ENCODE data around the gene TMEM115.

TMEM115 gene

GRCh38 chr3:50359760-50360110, 414 bp upstream of the TMEM115 start:
- ChIA-PET CTCF (interaction anchor here (1.5 to 2.8 kb wide), 2 partner anchors 9 to 12 kb away, joined by 3 to 11 read pairs; no protein-coding TSS in a partner anchor), POLR2A (interaction anchor here (0.7 kb wide), 1 partner anchor 10 kb away, joined by 3 read pairs; the partner anchor contains the start of gene NPRL2)
- TF ChIP-seq CTCF (IDR thresholded peaks at IDR 0.05; ENCODE audit: control extremely low read depth, extremely low read depth, low read depth, missing control alignments), result no peak
- no peak for DNase-seq (ENCODE audit: extremely low spot score)

GRCh38 chr3:50358355-50358910, 888 bp downstream of the TMEM115 start:
- ChIA-PET CTCF (interaction anchor here (2.8 kb wide), 1 partner anchor 184 kb away, joined by 8 read pairs; no protein-coding TSS in a partner anchor), POLR2A (no interaction called here)
- DNase-seq (ENCODE audit: extremely low spot score), result no peak
- TF ChIP-seq CTCF (IDR thresholded peaks at IDR 0.05; ENCODE audit: control extremely low read depth, extremely low read depth, low read depth, missing control alignments), result no peak

GRCh38 chr3:50357481-50357880, 1.8 kb downstream of the TMEM115 start:
- no peak for DNase-seq (ENCODE audit: extremely low spot score)
- no peak for TF ChIP-seq CTCF (IDR thresholded peaks at IDR 0.05; ENCODE audit: control extremely low read depth, extremely low read depth, low read depth, missing control alignments)
- POLR2A ChIA-PET, result no interaction called here
- CTCF ChIA-PET, result interaction anchor here (0.7 to 2.8 kb wide), 4 partner anchors 15 to 185 kb away, joined by 3 to 8 read pairs (median 4); partner anchors contain the start of gene TUSC2

- TF ChIP-seq CTCF (IDR thresholded peaks at IDR 0.05; ENCODE audit: control extremely low read depth, extremely low read depth, low read depth, missing control alignments), result no peak
- DNase-seq (ENCODE audit: extremely low spot score), result no peak
- CTCF ChIA-PET, result interaction anchor here (1.0 to 2.8 kb wide), 4 partner anchors 11 to 186 kb away, joined by 3 to 8 read pairs (median 4); no protein-coding TSS in a partner anchor
- POLR2A ChIA-PET, result interaction anchor here (0.7 kb wide), 1 partner anchor 57 kb away, joined by 5 read pairs; the partner anchor contains the start of genes HYAL3 and NAA80
Measured at GRCh38 chr3:50356553-50356952, 2.8 kb downstream of the TMEM115 start.

GRCh38 chr3:50355829-50356552, 3.3 kb downstream of the TMEM115 start:
- no peak for DNase-seq (ENCODE audit: extremely low spot score)
- ChIA-PET POLR2A (interaction anchor here (0.6 to 0.7 kb wide), 2 partner anchors 56 to 1165 kb away, joined by 3 to 5 read pairs; partner anchors contain the start of genes HYAL3 and NAA80), CTCF (interaction anchor here (0.6 to 2.8 kb wide), 4 partner anchors 11 to 187 kb away, joined by 3 to 8 read pairs (median 4); no protein-coding TSS in a partner anchor)
- TF ChIP-seq CTCF (IDR thresholded peaks at IDR 0.05; ENCODE audit: control extremely low read depth, extremely low read depth, low read depth, missing control alignments), result peak; percentile 23

- ChIA-PET CTCF (interaction anchor here (1.0 to 2.9 kb wide), 3 partner anchors 10 to 188 kb away, joined by 3 to 10 read pairs (median 3); partner anchors contain the start of genes RASSF1 and ZMYND10), POLR2A (no interaction called here)
Measured at GRCh38 chr3:50354850-50355249, 4.5 kb downstream of the TMEM115 start.

More at GRCh38 chr3:50354850-50355249, 4.5 kb downstream of the TMEM115 start:
- TF ChIP-seq CTCF (IDR thresholded peaks at IDR 0.05; ENCODE audit: control extremely low read depth, extremely low read depth, low read depth, missing control alignments), result no peak
- no peak for DNase-seq (ENCODE audit: extremely low spot score)

All from GM10248 (cell line).